ENCODE data around the gene TPX2.
"Not testable (repeated sequence)": the region's sequence is repeated elsewhere in the genome, so short reads cannot be mapped to it uniquely, and the experiment has no call there.

The TPX2 gene

GRCh38 chr20:31818376-31818908 lies 79.4 kb downstream of the TPX2 start:
- no peak for DNase-seq

DNA sequence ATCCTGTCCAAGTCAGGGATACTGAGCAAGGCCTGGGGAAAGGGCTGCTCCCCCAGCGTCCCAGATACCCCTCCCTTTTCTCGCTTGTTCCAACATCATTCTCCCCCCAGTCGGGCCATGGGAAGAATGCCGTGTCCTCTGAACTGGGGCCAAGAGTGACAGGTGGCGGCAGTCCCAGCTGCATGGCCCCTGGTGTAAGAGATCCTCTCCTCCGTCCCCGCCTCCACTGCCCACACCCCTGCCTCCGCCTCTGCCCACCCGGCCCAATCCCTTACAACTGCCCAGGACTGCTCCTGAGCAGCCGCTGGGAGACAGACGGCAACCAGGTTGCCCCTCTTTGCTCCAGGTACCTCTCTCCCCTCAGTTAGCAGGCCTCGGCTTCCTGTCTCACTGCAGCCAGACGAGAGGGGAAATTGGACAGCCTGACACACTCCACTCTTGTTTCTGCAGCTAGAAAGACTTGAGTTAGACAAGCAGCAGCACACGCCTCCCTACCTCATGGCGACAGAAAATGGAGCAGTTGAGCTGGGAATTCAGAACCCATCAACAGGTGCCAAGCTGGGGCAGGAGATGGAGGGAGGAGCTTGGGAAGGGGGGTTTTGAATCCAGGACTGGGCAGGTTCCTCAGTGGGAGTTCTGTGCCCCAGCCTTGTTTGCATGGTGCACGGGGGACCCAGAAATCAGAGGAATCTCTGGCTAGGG lies 80.1 kb downstream of the TPX2 start, which contains the start of gene MYLK2:
Gene MYLK2 (plus strand): TSS at position 274 of the 702 bp plus-strand sequence. CDS start 225 bp downstream, at position 499.
- peak; percentile 64 for DNase-seq

- no peak for DNase-seq
These were observed 81.1 kb downstream of the TPX2 start for GRCh38 chr20:31820228-31820627.

- DNase-seq = no peak
These were observed 82.3 kb downstream of the TPX2 start for GRCh38 chr20:31821427-31821826.

DNA sequence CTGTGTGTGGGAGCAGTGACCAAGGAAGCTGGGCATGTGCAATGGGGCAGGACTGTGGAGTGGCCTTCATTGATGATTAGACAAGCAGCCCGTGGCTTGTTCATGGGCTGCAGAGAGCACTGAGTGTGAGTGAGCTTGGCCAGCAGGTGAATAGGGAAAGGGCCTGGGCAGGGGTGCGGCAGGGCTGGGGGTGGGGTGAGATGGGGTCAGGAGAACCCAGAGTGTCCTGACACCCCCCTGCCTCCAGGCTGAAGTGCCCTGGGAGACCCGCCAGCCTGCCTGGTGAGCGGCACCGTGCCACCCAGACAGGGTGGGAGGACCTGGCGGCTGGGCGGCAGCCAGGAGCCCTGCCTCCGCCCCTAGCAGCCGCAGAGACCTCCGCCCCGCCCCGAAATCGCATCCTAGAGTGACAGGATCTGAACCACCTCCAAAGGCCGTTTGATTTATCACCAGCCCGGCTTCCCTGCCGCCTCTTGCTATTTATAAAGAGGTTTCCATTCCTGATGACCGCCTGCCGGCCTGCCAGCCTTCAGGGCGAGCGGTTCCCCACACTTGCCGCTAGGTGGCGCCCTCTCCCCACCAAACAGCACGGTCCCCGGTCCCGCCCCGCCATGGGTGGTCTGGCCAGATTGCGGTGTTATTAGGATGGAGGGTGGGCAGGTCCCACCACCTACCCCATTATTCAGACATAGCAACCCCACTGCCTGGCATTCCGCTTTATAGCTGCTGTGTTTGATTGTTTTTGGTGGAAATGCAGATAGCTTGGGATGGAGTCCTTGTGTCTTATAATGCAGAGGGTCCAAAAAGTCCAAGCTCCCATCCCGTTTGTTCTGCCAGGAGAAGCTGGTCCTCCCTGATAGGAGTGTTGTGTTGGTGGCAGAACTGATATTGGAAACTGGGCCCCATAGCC lies 83.6 kb downstream of the TPX2 start:
- peak; percentile 86 to 95 for DNase-seq

DNA sequence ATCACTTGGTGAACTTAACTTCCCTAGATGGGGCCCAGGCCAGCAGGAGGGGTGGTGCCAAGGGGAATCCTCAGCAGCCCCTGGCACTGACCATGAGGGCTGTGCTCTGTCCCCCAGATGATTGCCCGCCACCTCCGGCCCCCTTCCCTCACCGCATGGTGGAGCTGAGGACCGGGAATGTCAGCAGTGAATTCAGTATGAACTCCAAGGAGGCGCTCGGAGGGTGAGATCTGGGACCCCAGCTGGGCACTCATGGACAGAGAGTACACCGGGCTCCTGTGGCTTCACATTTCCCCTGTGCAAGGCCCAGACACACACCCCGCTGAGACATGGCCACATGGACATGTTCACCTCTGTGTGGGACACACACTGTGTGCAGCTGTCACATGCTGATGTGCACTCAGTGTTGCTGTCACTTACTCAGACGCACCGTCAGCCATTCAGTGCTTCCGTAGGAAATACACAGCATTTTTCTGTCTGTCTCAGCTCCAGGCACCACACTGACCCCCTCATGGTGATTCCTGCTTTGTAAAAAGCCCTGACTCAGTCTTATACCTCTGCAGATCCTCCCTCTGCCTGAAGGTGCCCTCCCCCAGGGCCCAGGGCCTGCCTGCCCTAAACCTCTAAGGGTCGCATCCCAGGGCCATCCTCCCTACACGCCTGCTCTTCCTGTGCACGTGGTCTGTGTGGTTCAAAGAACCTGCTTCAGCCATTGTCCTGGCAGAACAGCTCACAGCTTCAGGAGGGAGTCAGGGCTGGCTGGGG lies 84.5 kb downstream of the TPX2 start:
- no peak for DNase-seq

DNA sequence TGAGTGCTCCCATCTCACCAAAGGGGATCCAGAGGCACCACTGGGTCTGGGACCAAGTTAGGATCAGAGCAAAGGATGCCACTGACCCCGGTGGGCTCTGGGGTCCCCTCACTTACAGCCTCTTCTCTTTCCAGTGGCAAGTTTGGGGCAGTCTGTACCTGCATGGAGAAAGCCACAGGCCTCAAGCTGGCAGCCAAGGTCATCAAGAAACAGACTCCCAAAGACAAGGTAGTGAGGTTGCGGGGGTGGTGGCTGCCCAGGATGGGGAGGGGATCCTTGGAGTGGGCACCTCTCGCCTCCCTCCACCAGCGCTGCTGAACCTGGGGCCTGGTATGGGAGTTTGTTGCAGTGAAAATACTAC lies 85.0 kb downstream of the TPX2 start:
- no peak for DNase-seq

- DNase-seq = peak in 1 of 2 experiments; percentile 30
These were observed 85.6 kb downstream of the TPX2 start for GRCh38 chr20:31824554-31825313.

- no peak for DNase-seq
These were observed 87.0 kb downstream of the TPX2 start for GRCh38 chr20:31826074-31826473.

GRCh38 chr20:31827059-31827458 lies 88.0 kb downstream of the TPX2 start:
- no peak for DNase-seq

- not testable (repeated sequence) for DNase-seq
These were observed 88.9 kb downstream of the TPX2 start for GRCh38 chr20:31828016-31828415.

DNA sequence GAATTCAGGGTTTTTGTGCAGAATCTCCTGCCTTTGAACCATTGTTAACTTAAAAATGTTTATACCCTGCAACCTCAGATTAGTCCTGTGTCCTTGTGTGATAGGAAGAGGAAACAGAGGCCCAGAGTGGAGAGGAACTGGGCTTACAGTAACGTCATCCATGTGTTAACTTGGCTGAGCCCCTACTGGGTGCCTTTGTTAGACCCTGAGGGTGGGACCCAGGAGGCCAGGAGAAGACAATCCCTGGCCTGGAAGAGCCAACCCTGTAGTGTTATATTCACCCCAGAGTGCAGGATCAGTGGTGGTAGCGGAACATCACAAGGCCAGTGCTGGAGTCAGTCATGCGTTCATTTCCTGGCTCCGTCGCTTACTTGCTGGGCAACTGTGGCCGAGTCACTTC lies 90.6 kb downstream of the TPX2 start:
- no peak for DNase-seq

- DNase-seq = no peak
These were observed 91.4 kb downstream of the TPX2 start for GRCh38 chr20:31830406-31830981.

DNA sequence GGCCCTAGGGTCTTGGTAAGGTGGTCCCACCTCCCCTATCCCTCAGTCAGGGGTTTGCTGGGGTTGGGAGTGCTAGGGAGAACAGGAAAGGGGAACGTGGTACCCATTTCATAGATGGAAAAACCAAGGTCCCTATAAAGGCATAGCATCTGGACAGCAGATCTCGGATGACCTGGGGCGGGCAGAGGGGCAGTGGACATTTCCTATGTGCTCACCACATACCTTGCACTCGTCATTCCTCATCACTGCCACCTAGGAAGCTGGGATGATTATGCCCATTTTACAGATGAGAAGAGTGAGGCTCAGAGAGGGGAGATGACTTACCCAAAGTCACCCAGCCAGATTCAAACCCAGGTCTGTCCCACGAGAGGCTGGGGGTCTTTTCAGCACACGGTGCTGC lies 92.1 kb downstream of the TPX2 start:
- DNase-seq = no peak

GRCh38 chr20:31831771-31832306 lies 92.7 kb downstream of the TPX2 start:
- DNase-seq = no peak

- DNase-seq = peak in 1 of 2 experiments; percentile 54
These were observed 94.2 kb downstream of the TPX2 start for GRCh38 chr20:31833130-31833930.

GRCh38 chr20:31833931-31834521 lies 94.9 kb downstream of the TPX2 start:
- DNase-seq = no peak

DNA sequence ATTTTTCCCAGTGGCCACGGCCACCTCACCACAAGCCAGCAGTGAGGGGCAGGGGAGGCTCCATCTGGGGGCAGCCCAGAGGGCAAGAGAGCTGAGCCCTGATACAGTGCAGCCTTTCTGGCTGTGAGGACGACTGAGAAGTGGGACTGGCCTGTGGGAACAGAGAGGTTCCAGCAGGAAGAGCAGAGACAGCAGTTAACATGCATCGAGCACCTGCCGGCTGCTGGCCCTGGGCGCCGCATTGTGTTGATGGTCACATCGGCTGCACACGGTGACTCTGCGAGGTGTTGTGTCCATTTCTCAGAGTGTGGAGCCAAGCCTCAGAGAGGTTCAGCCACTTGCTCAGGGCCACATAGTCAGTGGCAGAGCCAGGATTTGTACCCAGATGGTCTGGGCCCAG lies 96.5 kb downstream of the TPX2 start:
- DNase-seq = no peak

DNA sequence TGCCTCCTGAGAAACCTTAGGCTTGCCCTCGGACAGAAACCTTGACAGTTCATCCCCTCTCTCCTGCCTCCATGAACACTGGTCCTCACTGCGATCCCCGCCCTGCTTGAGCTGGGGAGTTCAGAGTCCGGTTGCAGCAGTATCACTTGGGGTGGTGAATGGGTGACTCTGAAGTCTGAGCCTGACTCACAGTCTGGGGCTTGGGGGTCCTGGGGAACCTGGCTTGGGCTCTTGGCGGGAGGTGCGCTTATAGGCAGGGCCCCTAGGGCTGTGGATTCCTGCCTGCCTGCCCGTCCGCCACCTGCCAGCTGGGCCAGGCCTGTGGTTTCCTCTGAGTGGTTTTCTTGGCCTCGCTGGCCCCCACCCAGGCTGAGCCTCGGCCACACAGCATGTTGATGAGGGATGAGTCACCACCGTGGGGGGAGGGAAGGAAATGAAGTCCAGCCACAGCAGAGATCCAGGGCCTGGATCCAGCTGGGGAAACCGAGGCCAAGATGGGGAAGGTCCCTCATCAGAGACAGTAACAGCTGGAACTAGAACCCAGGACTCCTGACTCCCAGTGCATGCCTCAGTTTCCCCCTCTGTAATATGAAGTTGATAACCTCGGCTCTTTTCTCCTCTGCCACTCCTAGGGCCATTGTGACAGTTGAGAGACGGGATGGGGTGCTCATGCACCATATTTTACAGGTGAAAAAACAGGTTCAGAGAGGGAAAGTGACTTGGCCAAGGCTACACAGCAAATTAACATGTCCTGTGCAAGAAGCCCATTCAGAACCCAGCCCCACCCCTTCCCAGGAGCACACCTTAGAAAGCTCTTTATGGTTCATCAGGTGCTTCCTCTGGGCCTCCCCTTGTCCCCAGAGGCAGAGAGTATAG lies 97.1 kb downstream of the TPX2 start:
- peak in 1 of 2 experiments; percentile 78 for DNase-seq

Measured in NCI-H446 (cell line).